UCSD-AML1 (cell line): ENCODE results near the gene ST7.
A peak's percentile ranks its signal among the peaks of the same experiment; 100 is the strongest.
"Not testable (repeated sequence)": the region's sequence is repeated elsewhere in the genome, so short reads cannot be mapped to it uniquely, and the experiment has no call there.

ENCODE experiments used
- DNase-seq: peaks from one replicate; lab custom pipeline; 2025; ENCODE audit not compliant: unreplicated experiment; lab: John Stamatoyannopoulos, UW

ST7 gene

GRCh38 chr7:116949941-116950801 is 3.1 kb upstream of the ST7 start:
- peak; percentile 6 for DNase-seq

GRCh38 chr7:116950889-116951351 is 2.4 kb upstream of the ST7 start:
- peak; percentile 4 for DNase-seq

DNA sequence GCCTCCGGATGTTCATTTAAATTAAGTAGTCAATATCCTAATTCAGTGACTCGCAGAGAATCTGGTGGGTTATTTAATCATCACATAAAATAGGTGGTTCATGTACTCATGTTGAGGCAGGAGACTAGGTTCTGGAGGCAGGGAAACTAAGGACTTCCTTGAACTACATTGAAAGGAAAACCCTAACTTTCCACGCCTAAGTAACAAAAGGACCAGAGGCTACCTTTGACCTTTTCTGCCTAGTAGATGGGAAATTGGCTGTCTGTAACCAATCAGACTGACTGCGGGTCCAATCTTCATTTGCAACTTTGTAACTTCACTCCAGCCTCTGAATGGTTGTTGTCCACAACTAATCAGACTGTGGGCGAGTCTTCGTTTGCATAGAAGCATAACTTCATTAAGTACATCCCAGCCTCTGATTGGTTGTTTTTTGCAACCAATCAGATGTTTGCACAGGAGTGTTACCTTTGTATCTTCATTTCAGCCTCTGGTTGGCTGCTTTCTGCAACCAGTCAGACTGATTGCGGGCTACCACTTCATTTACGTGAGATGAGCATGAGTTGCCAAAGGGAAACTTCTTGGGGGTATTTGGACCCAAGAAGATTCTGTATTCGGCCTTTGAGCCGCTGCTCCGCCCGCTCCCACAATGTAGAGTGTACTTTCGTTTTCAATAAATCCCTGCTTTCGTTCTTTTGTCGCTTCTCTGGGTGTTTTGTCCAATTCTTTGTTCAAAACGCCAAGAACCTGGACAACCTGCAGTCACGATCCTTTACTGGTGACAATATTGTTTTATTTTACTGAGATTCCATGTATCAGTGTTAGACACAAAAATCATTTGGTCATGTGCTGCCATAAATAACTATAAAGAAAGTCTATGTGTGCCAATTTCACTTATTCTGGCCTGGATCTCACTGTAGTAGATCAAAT is 1.7 kb upstream of the ST7 start:
- DNase-seq = no peak

DNA sequence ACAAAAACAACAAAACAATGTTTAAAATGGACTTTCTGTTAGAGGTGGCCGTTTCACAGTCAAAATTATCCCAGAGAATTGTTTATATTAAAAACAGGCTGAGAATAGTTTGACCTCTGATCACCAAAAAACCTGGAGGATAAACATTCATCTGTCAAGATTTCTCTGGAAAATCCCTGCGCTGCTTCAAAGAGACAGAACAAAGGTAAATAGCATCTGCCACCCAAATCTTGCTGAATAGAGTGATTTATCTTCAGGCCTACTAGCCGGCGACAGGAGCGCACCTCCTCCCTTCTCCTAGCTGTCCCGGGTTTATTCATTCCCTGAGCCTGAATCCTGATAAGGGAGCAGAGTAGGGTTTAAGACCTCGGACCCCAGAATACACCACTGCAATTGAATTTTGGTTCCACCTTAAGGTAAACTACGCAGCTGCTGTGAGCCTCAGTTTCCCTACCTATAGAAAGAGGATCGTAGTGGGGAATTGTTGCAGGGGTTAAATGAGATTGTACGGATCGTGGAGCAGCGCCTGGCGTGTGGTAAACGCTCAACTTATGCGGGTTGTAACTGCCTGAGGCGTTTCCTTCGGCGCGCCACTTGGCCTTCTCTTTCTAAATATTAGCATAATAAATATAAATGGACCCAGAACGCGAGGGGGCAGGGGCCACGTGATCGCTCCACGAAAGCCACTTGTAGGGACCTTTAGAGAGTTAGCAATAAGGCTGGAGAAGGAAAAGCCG is 498 bp upstream of the ST7 start:
- DNase-seq = peak; percentile 47

DNA sequence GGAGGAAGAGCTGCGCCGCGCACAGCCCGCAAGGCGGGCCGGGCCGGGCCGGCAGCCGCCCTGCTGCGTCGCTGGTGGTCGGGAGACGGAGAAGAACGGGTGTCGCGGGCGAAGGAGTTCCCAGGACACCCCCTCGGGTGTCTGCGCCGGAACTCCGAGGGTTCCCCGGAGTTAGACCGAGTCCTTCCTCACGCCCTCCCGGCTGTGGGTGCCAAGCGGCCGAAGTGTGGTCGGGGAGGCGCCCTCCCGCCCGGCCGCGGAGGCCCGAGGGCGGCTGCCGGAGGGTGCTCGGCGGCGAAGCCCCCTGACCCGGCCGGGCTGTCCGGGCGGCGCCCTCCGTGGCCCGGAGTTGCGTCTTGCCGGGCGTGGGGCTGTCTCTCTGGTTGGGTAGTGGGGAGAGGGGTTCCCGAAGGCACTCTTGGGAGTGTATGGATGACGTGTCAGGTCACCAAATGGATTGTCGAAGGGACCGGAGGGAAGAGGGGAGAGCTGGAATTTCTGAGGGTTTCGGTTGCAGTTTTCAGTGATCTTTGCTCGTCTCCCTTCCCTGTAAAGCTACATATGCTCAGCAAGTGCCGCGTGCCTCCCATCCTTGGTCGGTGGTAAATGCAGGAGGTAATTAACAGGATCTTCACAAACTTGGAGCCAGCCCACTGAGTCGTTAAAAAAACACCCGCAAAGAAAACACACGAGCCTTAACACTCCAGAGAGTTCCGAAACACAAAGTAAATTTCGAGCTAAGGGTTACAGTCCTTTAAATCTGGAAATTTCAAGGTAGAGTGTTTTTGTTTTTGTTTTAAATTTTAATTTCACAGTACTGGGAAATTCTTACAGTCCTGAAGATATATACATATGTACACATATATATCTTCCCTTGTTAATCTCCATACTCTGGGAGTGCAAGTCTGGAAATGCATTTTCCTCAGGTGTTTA is 871 bp downstream of the ST7 start:
- DNase-seq = peak; percentile 49

DNA sequence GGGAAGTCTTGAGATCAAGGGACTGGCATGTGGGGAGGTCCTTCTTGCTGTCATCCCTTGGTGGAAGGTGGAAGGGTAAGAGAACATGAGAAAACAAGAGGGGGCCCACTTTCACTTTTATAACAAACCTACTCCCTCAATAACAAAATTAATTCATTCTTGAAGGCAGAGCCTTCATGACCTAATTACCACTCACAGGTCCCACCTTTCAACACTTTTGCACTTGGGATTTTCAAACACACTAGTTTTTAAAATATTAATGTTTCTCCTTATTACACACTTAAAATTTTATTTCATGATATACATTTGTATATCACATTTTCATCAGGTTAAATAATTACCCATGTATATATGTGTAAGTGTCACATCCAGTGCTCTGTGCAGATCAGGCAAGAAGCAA is 2.0 kb downstream of the ST7 start:
- no peak for DNase-seq

DNA sequence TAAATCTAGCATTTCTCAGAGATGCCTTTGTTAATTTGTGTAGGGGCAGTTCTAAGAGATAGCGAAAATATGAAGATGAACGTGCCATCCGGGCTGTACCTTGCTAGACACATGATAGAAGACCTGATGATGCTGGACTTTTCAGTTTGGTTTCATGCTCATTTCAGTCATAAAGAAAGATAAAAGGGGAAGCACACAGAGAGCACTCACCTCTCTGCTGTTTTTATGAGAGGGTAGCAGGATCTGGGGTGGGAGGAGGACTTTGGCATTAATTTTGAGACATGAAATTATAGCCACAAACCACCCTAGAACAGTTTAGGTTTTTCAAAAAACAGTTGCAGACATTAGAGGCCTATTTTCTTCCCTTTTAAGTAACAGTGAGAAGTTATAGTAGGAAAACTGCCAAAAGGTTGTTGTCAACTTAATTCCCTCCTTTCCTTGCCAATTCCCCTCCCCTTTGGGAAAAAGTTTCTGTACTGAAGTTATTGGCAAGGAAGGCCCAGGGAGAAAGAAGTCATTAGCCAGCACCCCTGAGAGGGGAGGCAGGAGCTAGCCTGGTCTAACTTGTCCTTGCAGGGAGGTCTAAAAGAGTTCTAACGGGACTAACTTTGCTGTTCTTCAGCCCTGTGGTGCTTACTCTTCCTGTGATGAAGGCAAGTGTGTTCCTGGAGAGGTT is 2.6 kb downstream of the ST7 start:
- DNase-seq = no peak

GRCh38 chr7:116956477-116956804 is 3.1 kb downstream of the ST7 start:
- no peak for DNase-seq

DNA sequence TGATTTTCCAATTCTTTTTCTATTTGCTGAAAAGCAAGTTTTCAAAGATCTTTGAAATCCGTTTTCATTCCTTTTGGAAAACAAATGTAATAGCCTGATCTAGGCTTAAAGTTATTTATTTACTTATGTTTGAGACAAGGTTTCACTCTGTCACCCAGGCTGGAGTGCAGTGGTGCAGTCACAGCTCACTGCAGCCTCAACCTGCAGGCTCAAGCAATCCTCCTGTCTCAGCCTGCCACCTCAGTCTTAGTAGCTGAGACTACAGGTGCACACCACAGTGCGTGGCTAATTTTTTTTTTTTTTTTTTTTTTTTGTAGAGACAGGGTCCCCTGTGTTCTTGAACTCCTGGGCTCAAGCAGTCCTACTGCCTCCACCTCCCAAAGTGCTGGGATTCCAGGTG is 4.6 kb downstream of the ST7 start:
- no peak for DNase-seq

DNA sequence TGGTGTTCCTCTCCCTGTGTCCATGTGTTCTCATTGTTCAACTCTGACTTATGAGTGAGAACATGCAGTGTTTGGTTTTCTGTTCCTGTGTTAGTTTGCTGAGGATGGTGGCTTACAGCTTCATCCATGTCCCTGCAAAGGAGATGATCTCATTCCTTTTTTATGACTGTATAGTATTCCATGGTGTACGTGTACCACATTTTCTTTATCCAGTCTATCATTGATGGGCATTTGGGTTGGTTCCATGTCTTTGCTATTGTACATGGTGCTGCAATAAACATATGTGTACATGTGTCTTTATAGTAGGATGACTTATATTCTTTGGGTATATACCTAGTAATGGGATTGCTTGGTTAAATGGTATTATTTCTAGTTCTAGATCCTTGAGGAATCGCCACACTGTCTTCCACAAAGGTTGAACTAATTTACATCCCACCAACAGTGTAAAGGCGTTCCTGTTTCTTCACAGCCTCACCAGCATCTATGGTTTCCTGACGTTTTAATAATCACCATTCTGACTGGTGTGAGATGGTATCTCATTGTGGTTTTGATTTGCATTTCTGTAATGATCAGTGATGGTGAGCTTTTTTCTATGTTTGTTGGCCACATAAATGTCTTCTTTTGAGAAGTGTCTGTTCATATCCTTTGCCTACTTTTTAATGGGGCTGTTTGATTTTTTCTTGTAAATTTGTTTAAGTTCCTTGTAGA is 8.8 kb downstream of the ST7 start:
- DNase-seq = not testable (repeated sequence)

DNA sequence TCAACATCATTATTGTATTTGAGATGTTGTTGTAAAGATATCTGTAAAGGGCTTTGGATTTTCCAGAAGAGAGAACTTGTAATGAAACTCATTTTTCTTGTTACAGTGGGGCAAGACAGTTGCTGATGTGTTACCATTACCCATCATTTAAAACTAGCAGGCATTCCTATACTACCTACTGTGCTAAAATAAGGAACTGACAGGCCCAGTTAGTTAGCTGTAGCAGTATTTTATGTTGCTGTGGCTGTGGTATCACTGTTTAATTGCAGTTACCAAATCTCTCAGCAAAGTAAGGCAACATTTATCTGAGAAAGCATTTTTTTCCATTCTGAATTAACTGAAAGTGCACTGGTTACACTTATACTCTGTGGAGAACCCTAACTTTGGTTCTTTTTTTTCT is 9.9 kb downstream of the ST7 start:
- DNase-seq = no peak

GRCh38 chr7:116966601-116967000 is 13.3 kb downstream of the ST7 start:
- DNase-seq = no peak

DNA sequence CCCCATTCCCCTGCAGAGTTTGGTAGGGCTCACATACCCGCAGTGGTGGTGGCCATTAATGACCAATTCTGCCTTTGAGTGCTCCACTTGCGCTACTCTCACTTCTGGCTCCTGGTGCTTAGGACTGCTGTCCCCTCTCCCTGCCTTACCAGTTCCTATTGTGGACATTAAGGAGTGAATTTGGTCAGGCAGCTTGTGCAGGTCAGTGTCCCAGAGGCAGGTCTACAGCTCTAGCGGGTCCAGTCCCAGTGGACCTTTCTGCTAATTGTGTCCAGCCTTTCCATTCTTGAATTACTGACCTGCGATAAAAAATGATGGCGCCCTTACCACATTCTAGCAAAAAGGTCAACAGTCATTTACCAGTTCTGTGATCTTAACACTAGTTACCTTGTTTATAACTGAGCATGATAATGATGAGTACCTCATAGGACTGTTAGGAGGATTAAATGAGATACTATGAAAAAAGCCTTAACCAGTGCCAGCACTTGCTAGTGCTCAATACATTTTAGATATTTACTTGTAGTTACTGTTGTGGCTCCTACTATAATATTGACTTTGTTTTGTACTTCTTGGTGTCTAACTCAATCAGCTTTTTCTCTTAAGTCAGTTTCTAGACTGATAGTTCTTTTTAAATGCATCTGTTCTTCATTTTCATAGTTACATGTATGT is 14.1 kb downstream of the ST7 start:
- DNase-seq = no peak

- DNase-seq = no peak
These were observed 14.7 kb downstream of the ST7 start for GRCh38 chr7:116967983-116968382.

- no peak for DNase-seq
These were observed 15.3 kb downstream of the ST7 start for GRCh38 chr7:116968631-116969030.

- no peak for DNase-seq
These were observed 16.1 kb downstream of the ST7 start for GRCh38 chr7:116969371-116969902.

GRCh38 chr7:116970238-116970910 is 17.1 kb downstream of the ST7 start:
- DNase-seq = no peak

GRCh38 chr7:116971153-116971552 is 17.9 kb downstream of the ST7 start:
- DNase-seq = not testable (repeated sequence)
